HG03060 (cell line): ENCODE data around the gene MTHFD2.
"Not testable (repeated sequence)": the region's sequence is repeated elsewhere in the genome, so short reads cannot be mapped to it uniquely, and the experiment has no call there.

Source experiments
- ATAC-seq: cut with Tn5 transposase; IDR thresholded peaks from one replicate; pipeline ENCODE4 v1.9.1; 2021; ENCODE audit warnings: low read depth, moderate number of reproducible peaks; ENCODE audit not compliant: unreplicated experiment

The MTHFD2 gene

DNA sequence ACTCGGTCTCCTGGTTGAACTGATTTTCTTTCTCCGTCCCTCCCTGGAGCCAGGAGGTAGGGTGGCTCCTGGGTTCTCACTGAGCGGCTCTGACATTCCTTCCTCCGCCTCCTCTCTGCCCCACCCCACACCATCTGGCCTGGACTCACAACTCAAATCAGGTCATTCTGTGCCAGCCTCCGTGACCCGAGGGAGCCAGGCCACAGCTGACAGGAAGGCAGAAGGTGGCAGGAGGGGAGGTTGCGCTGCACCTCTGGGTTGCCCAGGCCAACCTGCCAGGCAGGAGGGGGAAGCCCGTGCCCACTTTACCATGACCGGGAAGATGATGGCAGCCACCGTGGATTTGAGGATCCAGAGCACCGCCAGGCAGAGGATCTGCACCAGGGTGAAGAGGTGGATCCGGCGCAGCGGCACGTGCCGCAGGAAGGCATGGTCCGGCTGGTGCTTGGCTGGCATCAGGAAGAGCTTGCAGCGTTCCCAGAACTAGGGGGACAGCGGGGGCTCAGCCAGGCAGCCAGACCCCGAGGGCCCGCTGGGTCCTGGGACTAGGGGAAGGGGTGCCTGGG is 28.3 kb downstream of the MTHFD2 start:
- no peak for ATAC-seq

DNA sequence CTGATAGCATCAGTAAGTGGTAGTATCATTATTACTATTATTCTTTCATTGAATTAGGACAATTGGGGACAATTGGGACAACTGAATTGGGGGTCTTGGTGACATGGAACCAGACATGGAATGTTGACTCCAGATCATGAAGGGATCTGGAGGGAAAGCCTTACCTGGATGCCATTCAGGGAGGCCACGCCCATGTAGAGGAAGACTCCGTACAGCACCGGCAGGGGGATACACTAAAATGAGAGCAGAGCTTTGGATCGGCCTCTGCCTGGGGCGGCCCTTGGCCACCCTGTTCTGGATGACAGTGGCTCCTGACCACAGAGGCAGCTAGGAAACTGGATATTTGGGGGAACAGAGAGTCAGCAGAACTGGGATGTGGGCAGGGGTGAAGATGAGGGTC is 29.2 kb downstream of the MTHFD2 start:
- ATAC-seq = no peak

DNA sequence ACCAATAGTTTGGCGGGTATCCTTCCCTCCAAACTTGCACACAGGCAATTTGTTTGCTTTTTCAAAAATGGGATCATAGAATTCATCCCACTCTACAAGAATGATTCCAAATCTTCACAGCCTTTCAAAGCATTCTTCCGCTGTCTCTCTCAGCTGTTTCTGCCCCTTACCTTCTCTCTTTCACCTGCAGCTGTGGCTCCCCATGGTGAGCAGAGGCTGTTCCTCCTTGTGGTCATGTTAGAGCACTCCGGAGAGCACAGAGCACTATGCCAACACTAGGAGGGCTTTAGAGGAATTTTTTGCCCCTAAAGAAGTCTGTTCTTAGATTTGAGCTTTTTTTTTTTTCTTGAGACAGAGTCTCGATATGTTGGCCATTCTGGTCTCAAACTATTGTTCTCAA is 30.4 kb downstream of the MTHFD2 start:
- no peak for ATAC-seq

DNA sequence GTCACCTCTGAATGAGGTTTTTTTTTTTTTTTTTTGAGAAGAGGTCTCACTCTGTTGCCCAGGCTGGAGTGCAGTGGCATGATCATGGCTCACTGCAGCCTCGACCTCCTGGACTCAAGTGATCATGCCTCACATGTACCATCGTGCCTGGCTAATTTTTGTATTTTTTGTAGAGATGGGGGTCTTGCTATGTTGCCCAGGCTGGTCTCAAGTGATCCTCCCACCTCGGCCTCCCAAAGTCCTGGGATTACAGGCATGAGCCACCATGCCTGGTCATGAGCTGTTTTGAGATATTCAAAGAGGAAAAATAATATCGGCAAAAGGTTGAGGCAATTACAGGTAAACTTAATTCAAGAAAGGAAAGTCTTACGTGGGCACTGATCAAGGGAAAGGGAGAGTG is 31.4 kb downstream of the MTHFD2 start:
- ATAC-seq = not testable (repeated sequence)

DNA sequence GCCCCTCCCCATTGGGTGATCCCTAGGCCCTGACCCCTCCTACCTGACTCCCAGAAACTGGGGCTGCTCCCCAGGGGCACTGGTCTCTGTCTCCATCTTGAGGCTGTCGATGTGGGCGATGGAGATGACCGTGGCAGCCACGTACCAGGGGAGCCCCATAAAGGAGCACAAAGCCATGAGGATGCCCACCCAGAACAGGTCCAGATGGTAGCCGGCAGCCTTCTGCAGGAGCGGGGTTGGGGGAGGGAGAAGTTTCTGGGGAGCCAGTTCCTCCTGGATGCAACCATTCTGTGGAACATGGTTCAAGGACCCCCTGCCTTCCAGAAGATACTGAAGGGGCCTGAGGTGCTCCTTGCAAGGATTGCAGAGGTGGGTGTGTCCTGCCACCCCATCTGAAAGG is 34.0 kb downstream of the MTHFD2 start:
- no peak for ATAC-seq

DNA sequence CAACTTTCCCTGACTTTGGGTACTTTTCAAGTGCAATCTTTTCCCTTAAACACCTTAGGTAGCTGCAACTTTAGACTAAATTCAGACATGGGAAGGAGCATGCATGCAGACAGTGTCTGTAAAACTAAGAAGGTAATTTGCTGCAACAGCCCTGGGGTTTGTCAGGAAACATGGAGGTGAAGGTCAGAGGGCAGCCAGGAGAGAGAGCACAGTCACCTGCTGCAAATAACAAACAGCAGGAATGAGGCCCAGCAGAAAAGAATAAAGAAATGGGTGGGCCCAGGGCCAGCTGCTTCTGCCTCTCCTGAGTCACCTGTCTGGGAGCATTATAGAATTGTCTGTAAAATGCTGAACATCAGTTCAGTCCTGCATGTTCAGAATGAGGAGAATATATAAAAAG is 35.2 kb downstream of the MTHFD2 start:
- no peak for ATAC-seq

DNA sequence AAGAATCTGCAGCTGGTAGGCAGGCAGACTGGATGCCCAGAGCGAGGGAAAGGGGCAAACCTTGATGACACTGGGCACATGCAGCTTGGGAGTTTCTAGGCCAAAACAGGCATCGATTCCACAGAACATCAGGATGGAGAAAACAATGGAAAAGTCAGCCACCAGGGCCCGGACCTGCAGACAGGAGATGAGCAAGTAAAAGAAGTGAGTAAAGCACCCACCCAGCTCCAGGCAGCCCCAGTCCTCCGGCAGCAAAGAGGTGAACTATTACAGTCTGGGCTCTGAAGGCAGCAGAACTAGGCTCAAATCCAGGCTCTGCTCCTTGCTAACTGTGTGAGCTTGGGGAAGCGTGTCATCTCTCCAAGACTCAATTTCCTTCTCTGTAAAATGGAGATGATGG is 36.6 kb downstream of the MTHFD2 start:
- ATAC-seq = no peak

DNA sequence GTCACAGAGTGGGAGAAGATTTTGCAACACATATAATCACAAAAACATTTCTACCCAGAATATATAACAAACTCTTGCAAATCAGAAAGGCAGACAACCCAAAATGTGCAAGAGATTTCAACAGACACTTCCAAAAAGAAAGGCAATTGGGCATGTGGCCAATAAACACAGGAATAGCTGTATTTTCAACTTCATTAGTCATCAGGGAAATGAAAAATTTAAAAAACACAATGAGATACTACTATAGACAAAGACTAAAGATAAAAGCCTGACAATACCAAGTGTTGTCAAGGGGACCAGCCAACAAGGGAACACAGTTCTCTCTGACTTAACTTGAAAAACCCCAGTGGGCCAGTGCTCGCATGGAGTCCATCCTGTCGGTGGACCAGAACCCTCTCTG is 40.5 kb downstream of the MTHFD2 start:
- ATAC-seq = no peak

DNA sequence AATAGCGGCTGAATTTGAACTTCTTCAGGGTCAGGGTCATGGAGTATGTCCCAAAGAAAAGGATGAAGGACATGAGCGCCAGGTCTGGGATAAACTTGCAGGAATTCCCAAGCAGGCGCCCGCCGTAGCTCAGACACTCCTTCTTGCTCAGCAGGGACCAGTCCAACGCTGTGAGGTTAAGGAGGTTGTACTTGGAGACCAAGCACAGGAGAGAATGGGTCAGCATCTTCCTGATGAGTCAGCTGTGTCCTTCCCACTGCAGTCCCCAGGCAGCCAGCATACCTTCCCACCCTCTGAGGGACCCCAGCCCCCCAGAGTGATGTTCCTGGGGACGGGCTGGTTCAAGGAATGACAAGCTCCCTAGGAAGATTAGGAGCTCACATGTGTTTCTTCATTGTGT is 40.9 kb downstream of the MTHFD2 start:
- no peak for ATAC-seq

DNA sequence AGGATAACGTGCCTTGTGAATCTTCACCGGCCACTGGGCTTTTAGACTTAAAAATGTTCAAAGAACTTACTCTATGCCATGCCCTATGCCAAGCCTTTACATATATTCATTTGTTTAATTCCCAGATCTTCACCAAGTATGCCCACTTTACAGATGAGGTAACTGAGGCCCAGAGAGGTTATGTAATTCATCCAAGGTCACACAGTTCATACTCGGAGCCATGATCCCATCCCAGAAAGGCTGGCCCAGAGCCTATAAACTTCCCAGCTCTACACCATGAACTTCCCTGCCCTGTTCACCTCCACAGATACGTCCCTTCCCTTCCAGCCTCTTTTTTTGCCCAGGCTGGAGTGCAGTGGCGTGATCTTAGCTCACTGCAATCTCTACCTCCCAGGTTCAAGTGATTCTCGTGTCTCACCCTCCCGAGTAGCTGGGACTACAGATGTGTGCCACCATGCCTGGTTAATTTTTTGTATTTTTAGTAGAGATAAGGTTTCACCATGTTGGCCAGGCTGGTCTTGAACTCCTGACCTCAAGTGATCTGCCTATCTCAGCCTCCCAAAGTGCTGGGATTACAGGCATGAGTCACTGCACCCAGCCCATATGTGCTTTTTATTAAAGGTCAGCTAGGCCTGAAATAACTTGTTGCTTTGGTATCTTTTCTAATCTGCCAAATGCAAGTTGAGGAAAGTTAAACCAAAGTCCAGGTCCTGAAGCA is 44.1 kb downstream of the MTHFD2 start:
- ATAC-seq = no peak

DNA sequence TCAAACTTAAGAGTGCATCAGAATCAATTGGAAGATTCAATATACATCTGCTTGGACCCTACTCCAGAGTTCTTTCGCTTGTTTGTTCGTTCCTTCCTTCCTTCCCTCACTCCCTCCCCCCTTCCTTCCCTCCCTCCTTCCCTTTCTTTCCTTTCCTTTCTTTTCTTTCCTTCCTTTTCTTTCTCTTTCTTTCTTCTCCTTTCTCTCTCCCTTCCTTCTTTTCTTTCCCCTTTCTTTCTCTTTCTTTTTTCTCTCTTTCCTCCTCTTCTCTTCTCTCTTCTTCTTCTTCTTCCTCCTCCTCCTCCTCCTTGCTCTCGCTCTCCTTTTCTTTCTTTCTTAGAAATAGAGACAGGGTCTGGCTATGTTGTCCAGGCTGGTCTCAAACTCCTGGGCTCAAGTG is 45.9 kb downstream of the MTHFD2 start:
- no peak for ATAC-seq

DNA sequence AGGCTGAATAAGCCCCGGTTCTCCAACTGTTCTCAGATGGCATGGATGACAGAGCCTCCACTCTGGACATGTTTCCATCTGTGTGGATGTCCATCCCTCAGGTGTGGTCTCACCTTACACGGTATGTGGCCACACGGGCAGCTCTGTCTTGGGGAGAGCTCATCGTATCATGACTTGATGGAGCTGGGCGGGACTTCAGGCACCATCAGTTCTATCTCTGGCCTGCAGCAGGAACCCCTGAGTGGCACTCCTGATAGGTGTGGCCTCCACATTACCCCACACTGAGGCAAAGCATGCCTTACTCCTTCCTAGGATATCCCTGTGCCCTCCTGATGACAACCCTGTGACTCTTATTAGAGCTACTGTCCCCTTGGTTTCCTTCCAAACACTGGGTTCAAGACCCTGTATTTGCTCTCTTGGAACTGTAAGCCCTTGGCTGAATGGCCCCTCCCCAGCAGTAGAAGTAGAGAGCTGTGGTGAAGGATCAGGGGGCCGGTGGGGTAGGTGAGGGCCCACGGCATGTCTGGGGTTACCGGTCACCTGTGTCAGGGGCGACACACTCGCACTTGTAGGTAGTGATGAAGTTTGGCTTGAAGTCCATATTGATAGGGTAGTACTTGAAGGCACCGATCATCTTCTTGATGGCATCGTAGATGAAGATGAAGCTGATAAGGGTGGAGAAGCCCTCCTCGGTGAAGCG is 48.2 kb downstream of the MTHFD2 start:
- ATAC-seq = no peak

DNA sequence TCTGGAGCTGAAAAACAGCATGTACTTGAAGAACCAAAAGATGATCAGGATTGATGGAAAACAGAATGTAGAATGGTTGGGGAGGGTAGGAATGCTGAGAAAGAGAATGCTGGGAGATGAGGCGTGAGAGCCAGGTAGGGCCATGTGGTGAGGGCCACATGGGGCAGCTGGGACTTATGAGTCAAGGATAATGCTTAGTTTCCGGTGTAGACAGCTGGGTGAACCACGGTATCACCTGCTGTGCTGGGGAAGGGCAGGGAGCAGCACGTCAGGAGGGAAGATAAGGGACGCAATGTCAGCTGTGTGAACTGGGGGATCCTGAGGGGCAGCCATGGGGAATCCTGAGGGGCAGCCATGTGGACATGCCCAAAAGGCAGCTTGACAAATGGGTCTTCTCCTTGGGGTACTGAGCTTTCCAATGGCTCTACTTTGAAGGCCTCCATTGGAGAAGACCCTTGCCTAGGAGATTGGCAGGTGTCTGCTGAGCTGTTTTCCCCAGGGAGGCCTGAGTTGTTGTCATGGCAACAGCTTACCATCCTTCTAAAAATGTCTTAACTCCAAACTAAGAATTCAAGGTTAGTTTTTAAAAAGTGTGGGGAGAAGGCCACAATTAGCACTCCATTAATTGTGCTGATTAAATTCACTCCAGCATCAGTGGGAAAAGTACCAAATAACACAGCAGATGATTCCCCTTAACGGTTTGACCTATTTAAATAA is 51.1 kb downstream of the MTHFD2 start:
- ATAC-seq = no peak

DNA sequence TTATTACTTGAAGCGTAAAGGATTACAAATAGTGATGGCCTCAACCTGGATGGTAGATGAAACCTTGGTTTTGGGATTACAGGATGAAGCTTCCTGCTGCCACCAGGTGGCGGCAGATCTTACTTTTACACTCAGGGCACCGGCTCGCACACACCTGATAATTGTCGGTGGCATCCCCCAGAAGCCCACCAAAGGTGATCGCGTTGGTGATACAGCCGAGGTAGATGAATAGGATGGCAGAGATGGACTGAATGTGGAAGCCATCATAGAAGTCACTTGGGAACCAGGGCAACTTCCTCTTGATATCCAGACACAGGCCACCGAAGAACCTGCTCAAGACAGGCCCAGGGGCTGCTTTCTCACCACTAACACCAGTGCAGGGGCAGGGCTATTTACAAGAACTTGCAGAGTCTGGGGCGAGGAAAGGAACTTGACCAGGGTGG is 51.8 kb downstream of the MTHFD2 start:
- no peak for ATAC-seq

DNA sequence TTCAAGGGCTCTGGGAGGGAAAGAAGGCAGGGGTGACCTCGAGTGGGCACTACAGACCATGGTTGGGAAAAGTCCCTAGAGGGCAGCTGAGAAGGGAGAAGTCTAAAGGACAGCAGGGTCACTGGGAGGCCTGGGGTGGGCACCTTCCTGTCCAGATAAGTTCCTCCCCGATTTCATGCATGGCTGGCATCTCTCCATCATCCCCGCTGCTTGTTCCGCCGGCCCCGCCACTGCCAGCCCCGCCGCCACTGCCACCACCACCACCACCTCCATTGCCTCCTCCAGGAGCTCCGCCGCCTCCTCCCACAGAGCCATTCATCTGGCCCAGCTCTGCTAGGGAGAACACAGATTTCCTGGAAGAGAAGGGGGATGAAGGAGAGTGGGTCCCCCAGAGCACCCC is 53.6 kb downstream of the MTHFD2 start:
- ATAC-seq = no peak

DNA sequence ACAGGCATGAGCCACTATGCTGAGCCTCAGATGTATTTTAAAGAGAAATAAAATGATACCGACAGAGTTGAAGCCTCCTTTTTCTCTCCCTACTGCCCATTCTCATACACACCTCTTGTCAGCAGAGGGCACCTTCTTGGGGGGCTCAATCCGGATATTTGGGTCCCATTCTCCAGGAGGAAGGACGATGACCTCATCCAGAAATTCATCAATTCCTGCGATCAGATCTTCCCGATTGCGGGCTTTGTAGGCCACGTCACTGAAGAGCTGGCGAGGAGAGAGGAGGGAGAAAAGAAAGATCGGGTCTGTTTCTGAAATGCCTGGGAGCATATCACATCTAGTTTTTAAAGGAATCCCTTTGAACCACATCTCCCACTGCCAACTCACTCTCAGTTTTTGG is 54.4 kb downstream of the MTHFD2 start:
- ATAC-seq = no peak

DNA sequence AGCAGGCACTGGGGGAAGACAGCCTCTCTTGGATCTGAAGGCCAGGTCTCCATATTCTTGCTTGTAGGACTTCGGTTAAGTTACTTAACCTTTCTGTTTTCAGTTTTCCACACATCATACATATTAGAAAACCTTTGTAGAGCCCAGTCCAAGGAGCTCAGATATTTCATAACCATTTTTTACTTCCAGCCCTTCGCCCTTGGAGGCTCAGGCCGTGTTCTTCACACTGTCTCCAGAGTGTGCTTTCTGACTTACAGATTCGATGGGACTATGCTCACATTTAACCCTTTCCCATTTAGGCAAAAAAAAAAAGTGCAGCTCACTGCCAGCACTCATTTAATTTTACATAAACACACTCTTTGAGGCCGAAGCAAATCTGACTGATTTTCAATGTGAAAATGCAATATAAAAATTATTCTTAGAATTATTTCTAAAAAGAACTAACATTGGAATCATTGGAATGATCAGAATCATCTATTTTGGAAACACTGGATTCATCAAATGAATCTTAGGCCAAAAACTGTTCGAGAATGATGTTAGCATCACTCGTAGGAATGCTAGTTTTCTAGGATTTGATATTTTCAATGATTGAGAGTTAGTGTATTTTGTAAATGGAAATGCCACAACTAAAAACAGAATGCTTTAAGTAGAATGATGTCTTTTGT is 55.0 kb downstream of the MTHFD2 start:
- no peak for ATAC-seq

DNA sequence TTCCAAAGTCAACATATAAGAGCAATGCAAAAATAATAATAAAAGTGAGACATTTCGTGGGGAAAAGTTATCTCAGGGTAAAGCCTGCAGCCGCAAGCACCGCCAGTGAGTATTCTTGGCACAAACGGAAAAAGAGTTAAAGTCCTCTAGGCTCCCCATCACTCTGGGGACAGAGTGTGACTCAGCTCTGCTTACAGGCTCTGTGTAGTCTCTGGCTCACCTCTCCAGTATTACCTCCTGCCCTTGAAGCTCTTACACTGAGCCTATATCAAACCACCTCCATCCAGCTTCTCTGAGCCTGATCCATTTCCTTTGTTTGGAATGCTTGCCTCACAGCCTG is 55.5 kb downstream of the MTHFD2 start:
- ATAC-seq = no peak

DNA sequence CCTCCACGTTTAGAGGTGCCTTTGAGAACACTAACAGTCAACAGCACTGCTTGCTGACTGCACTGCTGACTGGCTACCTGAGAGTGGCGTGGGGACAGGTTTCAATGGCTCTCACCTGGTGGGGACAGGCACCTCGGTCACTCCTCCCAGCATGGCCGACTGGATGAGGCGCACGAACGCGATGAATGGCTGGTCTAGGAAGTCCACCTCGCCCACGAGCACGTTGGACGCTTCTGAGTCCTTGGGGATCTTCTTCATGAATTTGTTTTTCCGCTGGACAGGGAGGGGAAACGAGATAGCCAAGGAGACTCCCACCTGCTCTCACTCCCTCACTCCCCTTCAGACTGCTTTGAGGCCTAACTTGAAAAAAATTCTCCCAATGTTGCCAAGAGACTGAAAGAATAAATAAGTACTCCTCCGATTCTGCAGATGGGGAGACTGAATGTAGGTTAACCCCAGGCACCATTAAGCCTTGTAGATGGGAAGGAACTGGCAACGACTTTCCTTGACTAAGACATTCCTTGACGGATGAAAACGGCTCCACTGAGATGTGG is 57.3 kb downstream of the MTHFD2 start:
- ATAC-seq = no peak

DNA sequence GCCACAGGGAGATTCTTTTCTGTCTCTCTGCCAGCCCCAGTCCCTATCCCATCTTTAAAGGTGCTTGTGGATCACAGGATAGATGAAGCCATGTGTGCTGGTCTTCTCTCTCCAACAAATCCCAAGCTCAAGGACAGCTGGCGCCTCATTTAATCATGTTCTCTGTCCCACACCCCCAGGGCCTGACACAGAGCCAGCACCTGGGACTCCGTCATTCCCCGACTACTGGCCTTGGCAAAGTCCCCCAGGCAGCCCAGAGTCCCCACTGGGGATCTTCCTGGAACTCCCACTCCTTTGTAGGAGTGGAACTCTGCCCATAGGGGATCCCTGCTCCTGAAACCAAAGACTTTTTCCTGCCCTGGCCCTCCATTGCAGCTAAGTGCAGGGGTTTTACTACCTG is 60.8 kb downstream of the MTHFD2 start:
- ATAC-seq = no peak

DNA sequence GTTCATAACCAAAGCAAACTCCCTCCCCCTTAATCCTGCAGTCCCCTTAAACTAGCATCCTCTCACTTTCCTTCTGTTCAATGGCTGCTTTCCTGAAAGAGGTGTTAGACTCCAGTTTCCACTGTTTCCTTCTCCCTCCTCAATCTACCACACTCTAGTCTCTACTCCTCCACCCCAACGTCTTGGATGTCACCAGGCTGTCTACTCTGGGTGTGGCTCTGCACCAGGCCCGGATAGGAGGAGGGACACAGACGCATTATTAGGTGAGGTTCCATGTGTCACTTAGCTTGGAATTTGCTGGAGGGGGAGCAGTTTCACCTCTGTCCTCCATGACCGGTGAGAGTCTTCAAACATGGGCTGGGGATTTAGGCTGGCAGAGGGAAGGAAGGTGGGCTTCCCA is 61.3 kb downstream of the MTHFD2 start:
- no peak for ATAC-seq
